Measurements from ENCODE around the gene C6orf120. TPM values are rescaled to one million over a fixed set of nuclear protein-coding genes. Genes with fewer than 3 reads are reported as not detected.

The C6orf120 gene
- total RNA-seq, 1 donor = 57.1 TPM

- TF ChIP-seq CTCF (IDR thresholded peaks at IDR 0.05; ENCODE audit: insufficient read depth, low read length) = no peak
- H3K4me3 ChIP-seq (ENCODE audit: low read depth, low read length) = no peak overlapping the region
- no peak for DNase-seq (ENCODE audit: low read depth)
These were observed 25.0 kb downstream of the C6orf120 start for GRCh38 chr6:169726963-169727362.

GRCh38 chr6:169729961-169730360 lies 28.0 kb downstream of the C6orf120 start:
- no peak for DNase-seq (ENCODE audit: low read depth)
- no peak for TF ChIP-seq CTCF (IDR thresholded peaks at IDR 0.05; ENCODE audit: insufficient read depth, low read length)
- H3K4me3 ChIP-seq (ENCODE audit: low read depth, low read length) = no peak overlapping the region

GRCh38 chr6:169738204-169738975 lies 36.5 kb downstream of the C6orf120 start:
- no peak overlapping the region for H3K4me3 ChIP-seq (ENCODE audit: low read depth, low read length)
- DNase-seq (ENCODE audit: low read depth) = peak; percentile 46
- TF ChIP-seq CTCF (IDR thresholded peaks at IDR 0.05; ENCODE audit: insufficient read depth, low read length) = peak; percentile 1

GRCh38 chr6:169738976-169739529 lies 37.1 kb downstream of the C6orf120 start:
- H3K4me3 ChIP-seq (ENCODE audit: low read depth, low read length) = no peak overlapping the region
- no peak for DNase-seq (ENCODE audit: low read depth)
- no peak for TF ChIP-seq CTCF (IDR thresholded peaks at IDR 0.05; ENCODE audit: insufficient read depth, low read length)

- no peak overlapping the region for H3K4me3 ChIP-seq (ENCODE audit: low read depth, low read length)
- TF ChIP-seq CTCF (IDR thresholded peaks at IDR 0.05; ENCODE audit: insufficient read depth, low read length) = no peak
- DNase-seq (ENCODE audit: low read depth) = no peak
These were observed 39.4 kb downstream of the C6orf120 start for GRCh38 chr6:169741344-169741743.

- H3K4me3 ChIP-seq (ENCODE audit: low read depth, low read length) = no peak overlapping the region
- TF ChIP-seq CTCF (IDR thresholded peaks at IDR 0.05; ENCODE audit: insufficient read depth, low read length) = no peak
- no peak for DNase-seq (ENCODE audit: low read depth)
These were observed 43.5 kb downstream of the C6orf120 start for GRCh38 chr6:169745405-169745804.
